Fibroblast of pulmonary artery (primary cell): ENCODE measurements around the gene SDCBP2.

Experiments used
- DNase-seq: peaks from one replicate; pipeline ENCODE4 v3.0.0-alpha.2; 2010; ENCODE audit warnings: low read depth
- H3K4me3 ChIP-seq: replicated peaks from 2 replicates; pipeline ENCODE4 v1.5.1; 2011; ENCODE audit warnings: low read depth, mild to moderate bottlenecking, control low read depth, low read length, moderate library complexity
- TF ChIP-seq, protein P1 (sequence below): IDR thresholded peaks from 2 replicates; pipeline ENCODE4 v1.5.1; 2011; ENCODE audit warnings: mild to moderate bottlenecking, control low read depth, low read length, inconsistent platforms; ENCODE audit errors: missing control alignments

Gene SDCBP2

DNA sequence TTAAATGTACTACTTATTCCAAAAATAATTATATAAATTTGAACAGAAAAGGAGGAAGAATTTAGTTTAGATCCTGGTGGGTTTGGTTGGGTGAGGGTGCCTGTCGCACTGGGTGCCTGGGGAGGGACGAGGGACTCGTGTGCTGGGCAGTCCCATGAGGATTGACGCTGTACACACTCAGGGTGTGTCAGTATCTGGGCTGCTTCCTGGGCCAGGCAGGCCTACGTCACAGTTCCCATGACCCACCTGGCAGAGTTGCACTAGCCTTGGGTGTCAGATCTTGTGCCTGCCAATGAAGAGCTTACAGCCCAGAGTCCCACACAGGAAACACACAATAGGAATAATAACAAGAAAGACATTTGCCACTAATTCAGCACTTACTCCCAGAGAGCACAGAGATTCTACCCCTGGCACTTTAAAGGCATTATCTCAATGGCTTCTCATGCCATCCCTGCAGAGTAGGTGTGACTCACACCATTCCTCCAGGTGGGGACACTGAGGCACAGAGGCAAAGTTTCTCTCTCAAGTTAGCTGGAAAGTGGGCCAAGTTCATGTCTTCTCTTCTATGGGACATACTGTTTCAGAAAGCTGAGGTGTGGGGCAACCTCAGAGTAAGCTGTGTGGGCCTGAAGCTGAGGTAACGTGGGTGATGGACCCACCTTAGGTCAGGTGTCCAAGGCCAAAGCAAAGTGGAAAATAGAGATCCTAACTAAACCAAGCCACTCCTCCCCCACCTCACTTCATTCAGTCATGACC, 1.3 kb upstream of the SDCBP2 start:
- peak; percentile 74 for DNase-seq
- H3K4me3 ChIP-seq = no peak overlapping the region
- TF ChIP-seq, protein P1, sequence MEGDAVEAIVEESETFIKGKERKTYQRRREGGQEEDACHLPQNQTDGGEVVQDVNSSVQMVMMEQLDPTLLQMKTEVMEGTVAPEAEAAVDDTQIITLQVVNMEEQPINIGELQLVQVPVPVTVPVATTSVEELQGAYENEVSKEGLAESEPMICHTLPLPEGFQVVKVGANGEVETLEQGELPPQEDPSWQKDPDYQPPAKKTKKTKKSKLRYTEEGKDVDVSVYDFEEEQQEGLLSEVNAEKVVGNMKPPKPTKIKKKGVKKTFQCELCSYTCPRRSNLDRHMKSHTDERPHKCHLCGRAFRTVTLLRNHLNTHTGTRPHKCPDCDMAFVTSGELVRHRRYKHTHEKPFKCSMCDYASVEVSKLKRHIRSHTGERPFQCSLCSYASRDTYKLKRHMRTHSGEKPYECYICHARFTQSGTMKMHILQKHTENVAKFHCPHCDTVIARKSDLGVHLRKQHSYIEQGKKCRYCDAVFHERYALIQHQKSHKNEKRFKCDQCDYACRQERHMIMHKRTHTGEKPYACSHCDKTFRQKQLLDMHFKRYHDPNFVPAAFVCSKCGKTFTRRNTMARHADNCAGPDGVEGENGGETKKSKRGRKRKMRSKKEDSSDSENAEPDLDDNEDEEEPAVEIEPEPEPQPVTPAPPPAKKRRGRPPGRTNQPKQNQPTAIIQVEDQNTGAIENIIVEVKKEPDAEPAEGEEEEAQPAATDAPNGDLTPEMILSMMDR = no peak

DNA sequence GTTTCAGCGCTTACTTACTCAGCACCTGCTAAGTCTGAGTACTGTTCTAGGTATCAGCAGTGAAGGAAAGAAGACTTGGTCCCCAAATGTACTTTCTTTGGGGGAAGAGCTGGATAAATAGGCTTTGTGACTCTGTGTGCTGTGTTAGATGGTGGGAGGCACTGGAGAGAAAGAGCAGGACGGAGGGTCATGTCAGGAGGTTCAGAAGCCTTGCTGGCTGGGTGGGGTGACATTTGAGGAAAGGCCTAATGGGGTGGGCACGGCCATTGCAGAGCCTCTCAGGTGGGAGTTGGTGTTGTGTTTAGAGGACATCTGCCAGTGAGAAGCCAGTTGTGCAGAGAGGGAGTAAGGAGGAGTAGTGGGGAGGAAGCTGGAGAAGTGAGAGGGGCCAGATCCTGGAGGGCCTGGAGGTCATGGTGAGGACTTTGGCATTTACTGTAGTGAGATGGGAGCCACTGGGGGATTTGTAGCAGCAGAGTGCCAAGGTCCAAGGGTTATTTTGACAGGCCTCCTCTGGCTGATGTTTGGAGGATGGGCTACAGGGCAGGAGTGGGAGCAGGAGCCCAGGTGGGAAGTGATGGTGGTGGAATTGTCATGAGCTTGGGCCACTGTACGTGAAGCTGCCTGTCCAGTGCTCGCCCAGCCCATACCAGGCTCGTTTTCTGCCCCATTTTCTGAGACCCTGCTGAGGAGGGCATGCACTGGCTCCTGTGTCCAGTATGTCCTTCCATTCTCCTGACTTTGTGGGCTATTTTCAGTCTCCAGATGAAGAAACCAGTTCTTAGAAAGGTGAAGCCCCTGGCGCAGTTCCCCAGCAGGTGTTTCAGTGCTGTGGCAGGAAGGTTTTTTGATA, 886 bp downstream of the SDCBP2 start:
- TF ChIP-seq, protein P1 = no peak
- no peak overlapping the region for H3K4me3 ChIP-seq
- no peak for DNase-seq

DNA sequence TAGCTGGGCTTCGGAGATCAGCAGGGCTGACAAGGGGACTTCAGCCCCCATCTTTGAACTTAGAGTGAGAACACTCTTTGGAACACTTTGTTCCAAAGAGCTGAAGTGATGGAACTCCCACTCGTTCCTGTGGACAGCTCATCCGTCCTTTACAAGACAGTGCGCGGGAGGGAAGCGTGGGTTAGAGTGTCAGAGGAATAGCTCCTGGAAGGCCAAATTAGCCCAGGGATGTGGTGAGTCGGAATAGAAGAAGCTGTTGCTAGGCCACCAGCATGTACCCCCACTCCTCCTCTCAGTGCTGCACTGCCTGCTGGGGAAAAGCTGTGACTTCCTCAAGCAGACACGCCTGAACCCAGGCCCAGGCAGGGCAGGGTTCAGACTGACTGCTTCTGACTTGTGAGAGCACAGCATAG, 1.7 kb downstream of the SDCBP2 start:
- H3K4me3 ChIP-seq = no peak overlapping the region
- TF ChIP-seq, protein P1 = no peak
- peak; percentile 94 for DNase-seq

DNA sequence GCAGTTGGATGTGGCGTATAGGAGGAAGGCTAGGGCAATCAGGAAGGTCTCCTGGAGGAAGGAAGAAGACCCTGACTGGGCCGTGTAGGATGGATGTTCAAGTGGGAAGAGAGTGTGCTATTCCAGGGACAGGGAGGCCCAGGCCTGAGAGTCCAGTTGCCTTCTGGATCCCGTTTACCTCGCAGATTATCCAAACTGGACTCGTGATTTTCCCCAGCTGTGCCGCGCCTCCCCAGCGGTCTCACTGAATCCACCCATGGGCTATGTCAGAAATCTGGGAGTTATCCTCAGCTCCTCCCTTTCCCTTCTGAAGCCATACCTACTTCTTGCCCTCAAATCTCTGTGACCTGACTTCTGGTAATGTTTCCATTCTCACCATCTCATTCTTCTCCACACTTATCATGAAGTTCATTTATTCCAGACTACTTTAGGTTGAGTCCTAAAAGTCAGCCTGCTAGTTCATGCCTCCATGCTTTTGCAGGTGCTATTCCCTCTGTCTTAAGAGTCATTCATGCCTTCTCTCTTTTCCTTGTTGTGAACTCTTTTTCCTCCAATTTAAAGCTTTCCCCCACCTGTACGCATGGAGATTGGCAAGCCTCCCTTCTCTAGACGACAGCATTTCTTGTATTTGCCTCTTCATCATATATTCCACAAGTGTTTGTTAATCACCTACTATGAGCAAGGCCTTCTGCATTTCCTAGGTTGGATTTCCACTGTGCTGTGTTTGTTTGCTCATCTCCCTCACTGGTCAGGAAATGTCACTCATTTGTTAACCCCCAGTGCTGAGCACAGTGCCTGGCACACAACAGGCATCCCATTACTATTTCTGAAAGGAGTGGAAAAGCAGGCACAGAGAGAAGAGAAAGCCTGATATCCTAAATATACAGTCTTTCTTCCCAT, 2.7 kb downstream of the SDCBP2 start:
- peak; percentile 76 for DNase-seq
- TF ChIP-seq, protein P1 = no peak
- H3K4me3 ChIP-seq = peak overlapping the region; percentile 75

DNA sequence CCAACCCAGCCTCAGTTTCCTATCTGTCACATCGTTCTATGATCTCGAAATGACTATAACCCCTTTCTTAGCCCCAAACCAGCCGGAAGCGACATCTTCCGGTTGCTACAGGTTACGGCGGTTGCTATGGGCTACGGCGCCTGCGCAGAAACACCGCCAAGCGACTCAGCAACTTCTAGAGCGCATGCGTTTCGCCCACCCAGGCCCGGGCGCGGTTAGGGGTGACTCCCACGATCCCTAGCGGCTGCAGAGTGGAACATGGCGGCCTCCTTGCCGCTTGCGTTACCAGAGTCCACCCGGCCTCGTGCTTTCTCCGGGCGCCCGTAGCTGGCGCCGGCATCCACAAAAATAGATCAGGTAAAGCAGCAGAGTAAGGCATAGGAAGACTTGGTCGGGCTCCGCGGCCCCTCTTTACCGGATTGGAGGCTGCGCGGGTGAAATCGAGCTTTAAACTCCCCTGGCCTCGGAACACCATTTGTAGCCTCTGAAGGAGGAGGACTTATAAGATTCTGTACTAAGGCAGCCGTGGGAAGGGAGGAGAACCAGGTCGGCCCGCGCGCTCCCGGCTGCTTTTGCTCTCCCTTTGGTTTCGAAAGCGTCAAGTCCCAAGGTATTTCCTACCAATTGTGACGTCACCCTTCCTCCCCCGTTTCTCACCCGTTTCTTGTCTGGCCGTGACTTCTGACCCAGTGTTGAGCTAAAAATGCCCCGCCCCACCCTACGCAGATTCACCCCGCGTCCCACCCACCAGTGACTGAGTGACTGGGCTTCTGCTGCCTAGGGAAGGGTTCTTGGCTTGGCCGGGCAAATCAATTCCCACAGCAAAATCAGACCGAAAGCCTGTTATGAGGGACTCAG, 3.5 kb downstream of the SDCBP2 start:
- TF ChIP-seq, protein P1 = no peak
- peak overlapping the region; percentile 75 for H3K4me3 ChIP-seq
- peak; percentile 99 for DNase-seq
